OCI-LY3 (cell line): Measurements from ENCODE around the gene JAM3.

Experiments used
- H2AFZ ChIP-seq: fragments of 200-600, 300-600 bp; shearing (Covaris generic); 2 replicates; pipeline ENCODE4 v1.6.0; 2014; ENCODE audit warnings: antibody characterized with exemption, low read depth, low read length
- H3K27ac ChIP-seq: fragments of 200-600, 300-600 bp; sonication (generic); 2 replicates; pipeline ENCODE4 v1.5.1; 2014; ENCODE audit warnings: mild to moderate bottlenecking, low read length, moderate library complexity, mixed read lengths
- H3K27me3 ChIP-seq: fragments of 200-600, 300-600 bp; sonication (generic); 2 replicates; pipeline ENCODE4 v1.6.1; 2014; ENCODE audit warnings: low read depth, low read length, mixed read lengths
- H3K36me3 ChIP-seq: fragments of 200-600, 300-600 bp; sonication (generic); replicated peaks from 2 replicates; pipeline ENCODE3; 2014; ENCODE audit warnings: low read depth, low read length, mixed read lengths
- H3K4me1 ChIP-seq: fragments of 300-600, 200-600 bp; sonication (generic); 2 replicates; pipeline ENCODE4 v1.6.1; 2014; ENCODE audit warnings: low read length, mixed read lengths
- H3K4me2 ChIP-seq: fragments of 200-600, 300-600 bp; sonication (generic); 2 replicates; pipeline ENCODE4 v1.6.1; 2014; ENCODE audit warnings: low read length, mixed read lengths
- H3K4me3 ChIP-seq: fragments of 300-600, 200-600 bp; sonication (generic); 2 replicates; pipeline ENCODE4 v1.5.1; 2014; ENCODE audit warnings: antibody characterized with exemption, mild to moderate bottlenecking, low read length, moderate library complexity
- H3K79me2 ChIP-seq: fragments of 300-600, 200-600 bp; shearing (Covaris generic); 2 replicates; pipeline ENCODE4 v1.6.1; 2014; ENCODE audit warnings: mild to moderate bottlenecking, low read length, mixed read lengths
- H3K9ac ChIP-seq: fragments of 300-600, 200-600 bp; shearing (Covaris generic); 2 replicates; pipeline ENCODE4 v1.6.0; 2014; ENCODE audit warnings: mild to moderate bottlenecking, low read length, moderate library complexity
- H3K9me3 ChIP-seq: fragments of 200-600, 300-600 bp; shearing (Covaris generic); 2 replicates; pipeline ENCODE4 v1.6.1; 2014; ENCODE audit warnings: low read length, mixed read lengths; ENCODE audit not compliant: insufficient read depth
- H4K20me1 ChIP-seq: fragments of 200-600, 300-600 bp; sonication (generic); 2 replicates; pipeline ENCODE4 v1.6.1; 2016; ENCODE audit warnings: low read length, mixed read lengths; ENCODE audit not compliant: insufficient read depth
- EZH2phosphoT487 ChIP-seq: fragments of 200-600 bp; shearing (Covaris generic); IDR thresholded peaks from 2 replicates; pipeline ENCODE4 v1.6.1; 2018; ENCODE audit warnings: antibody characterized with exemption, mixed run types, low read depth
- TF ChIP-seq, protein P1 (sequence below): fragments of 200-600, 300-600 bp; sonication (generic); IDR thresholded peaks from 2 replicates; pipeline ENCODE4 v1.5.1; 2014; ENCODE audit warnings: antibody characterized with exemption, low read length, low read depth

Gene JAM3

DNA sequence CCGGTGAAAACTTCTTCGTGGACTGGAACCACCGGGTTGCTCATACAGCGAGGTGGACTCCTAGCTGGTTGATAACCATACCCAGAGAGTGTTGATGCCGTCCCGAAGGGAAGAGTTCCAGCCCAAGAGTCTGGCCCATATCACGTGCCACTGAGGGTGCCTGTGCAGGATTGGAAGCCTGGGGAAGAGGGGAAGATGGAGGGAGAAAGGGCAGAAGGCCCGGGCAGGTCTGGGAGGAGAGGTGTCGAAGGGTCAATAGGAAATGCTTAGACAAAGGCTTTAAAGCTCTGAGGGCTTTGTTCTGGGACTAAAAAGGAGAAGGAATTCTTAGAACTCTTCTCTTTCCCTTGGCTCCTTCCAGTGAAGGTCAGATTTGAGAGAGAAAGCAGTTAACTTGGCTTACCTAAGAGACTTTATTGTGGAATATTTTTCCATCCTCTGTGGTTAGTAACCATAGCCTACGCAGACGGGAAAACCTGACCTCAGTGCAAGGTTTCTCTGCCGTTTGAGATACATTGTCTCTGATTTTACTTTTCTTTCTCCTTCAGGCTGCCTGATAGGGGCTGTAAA lies 70.5 kb downstream of the JAM3 start:
- Histone ChIP-seq H4K20me1 (no peaks in the 10 kb centered on the region), H2AFZ (no peak overlapping the region), H3K27me3 (0 out of 2 replicates have a peak, but pooled peaks cover 10% of the 10 kb centered on the region), H3K4me2 (no peak overlapping the region), H3K36me3 (no peaks in the 10 kb centered on the region), H3K4me3 (no peak overlapping the region), H3K9ac (no peak overlapping the region), H3K9me3 (no peaks in the 10 kb centered on the region), H3K27ac (no peak overlapping the region), H3K79me2 (no peaks in the 10 kb centered on the region), H3K4me1 (no peaks in the 10 kb centered on the region)
- TF ChIP-seq, protein P1, sequence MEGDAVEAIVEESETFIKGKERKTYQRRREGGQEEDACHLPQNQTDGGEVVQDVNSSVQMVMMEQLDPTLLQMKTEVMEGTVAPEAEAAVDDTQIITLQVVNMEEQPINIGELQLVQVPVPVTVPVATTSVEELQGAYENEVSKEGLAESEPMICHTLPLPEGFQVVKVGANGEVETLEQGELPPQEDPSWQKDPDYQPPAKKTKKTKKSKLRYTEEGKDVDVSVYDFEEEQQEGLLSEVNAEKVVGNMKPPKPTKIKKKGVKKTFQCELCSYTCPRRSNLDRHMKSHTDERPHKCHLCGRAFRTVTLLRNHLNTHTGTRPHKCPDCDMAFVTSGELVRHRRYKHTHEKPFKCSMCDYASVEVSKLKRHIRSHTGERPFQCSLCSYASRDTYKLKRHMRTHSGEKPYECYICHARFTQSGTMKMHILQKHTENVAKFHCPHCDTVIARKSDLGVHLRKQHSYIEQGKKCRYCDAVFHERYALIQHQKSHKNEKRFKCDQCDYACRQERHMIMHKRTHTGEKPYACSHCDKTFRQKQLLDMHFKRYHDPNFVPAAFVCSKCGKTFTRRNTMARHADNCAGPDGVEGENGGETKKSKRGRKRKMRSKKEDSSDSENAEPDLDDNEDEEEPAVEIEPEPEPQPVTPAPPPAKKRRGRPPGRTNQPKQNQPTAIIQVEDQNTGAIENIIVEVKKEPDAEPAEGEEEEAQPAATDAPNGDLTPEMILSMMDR, result no peak
- no peak for TF ChIP-seq EZH2phosphoT487

GRCh38 chr11:134139873-134140331 lies 71.0 kb downstream of the JAM3 start:
- Histone ChIP-seq H3K4me3 (no peak overlapping the region), H2AFZ (no peak overlapping the region)

DNA sequence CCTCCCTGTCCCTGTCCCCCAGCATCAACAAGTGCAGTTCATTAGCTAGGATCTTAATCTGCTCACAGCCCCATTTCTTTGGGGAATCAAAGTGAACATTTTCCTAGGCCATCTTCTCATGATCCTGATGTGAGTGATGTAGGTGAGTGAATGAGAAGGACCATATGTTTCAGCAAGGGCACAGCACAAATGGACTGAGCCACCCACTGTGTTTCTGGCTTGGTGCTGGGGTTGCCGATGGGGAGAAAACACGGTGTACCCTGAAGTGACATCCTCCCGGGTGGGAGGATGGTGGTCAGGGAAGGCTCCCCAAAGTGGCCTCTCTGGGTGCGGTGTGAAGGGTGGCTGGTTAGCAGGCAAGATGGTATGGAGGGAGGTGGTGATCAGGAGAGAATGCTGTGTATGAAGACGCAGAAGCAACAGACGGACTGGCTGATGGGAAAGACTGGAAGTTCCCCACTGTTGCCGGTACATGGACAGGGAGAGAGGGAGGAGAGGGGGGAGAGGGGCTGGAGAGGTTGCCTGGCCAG lies 72.2 kb downstream of the JAM3 start:
- H3K4me1 ChIP-seq, result no peaks in the 10 kb centered on the region
- H3K9me3 ChIP-seq, result no peaks in the 10 kb centered on the region
- TF ChIP-seq, protein P1, result no peak
- TF ChIP-seq EZH2phosphoT487, result no peak
- no peak overlapping the region for H3K9ac ChIP-seq
- no peak overlapping the region for H3K4me3 ChIP-seq
- no peak overlapping the region for H3K4me2 ChIP-seq
- H2AFZ ChIP-seq, result no peak overlapping the region
- no peaks in the 10 kb centered on the region for H4K20me1 ChIP-seq
- H3K27ac ChIP-seq, result no peak overlapping the region
- H3K36me3 ChIP-seq, result peaks cover 7% of the 10 kb centered on the region
- H3K79me2 ChIP-seq, result no peaks in the 10 kb centered on the region
- no peaks in the 10 kb centered on the region for H3K27me3 ChIP-seq

More at GRCh38 chr11:134139873-134140331, 71.0 kb downstream of the JAM3 start:
- H3K4me1 ChIP-seq, result no peaks in the 10 kb centered on the region
- 0 out of 2 replicates have a peak, but pooled peaks cover 5% of the 10 kb centered on the region for H3K27me3 ChIP-seq
- no peaks in the 10 kb centered on the region for H4K20me1 ChIP-seq
- no peaks in the 10 kb centered on the region for H3K9me3 ChIP-seq
- no peaks in the 10 kb centered on the region for H3K79me2 ChIP-seq
- H3K9ac ChIP-seq, result no peak overlapping the region
- no peak overlapping the region for H3K27ac ChIP-seq
- H3K36me3 ChIP-seq, result no peaks in the 10 kb centered on the region
- H3K4me2 ChIP-seq, result no peak overlapping the region
- TF ChIP-seq EZH2phosphoT487, result no peak
- TF ChIP-seq, protein P1, result peak; percentile 70

GRCh38 chr11:134142536-134142935 lies 73.7 kb downstream of the JAM3 start:
- no peak overlapping the region for H3K9ac ChIP-seq
- H3K27me3 ChIP-seq, result no peaks in the 10 kb centered on the region
- no peak overlapping the region for H2AFZ ChIP-seq
- no peaks in the 10 kb centered on the region for H4K20me1 ChIP-seq
- no peaks in the 10 kb centered on the region for H3K4me1 ChIP-seq
- no peak overlapping the region for H3K27ac ChIP-seq
- no peaks in the 10 kb centered on the region for H3K9me3 ChIP-seq
- no peaks in the 10 kb centered on the region for H3K79me2 ChIP-seq
- H3K4me2 ChIP-seq, result no peak overlapping the region
- no peak for TF ChIP-seq EZH2phosphoT487
- TF ChIP-seq, protein P1, result no peak
- peaks cover 8% of the 10 kb centered on the region for H3K36me3 ChIP-seq
- H3K4me3 ChIP-seq, result no peak overlapping the region
